HG02588 (cell line): Measurements from ENCODE around the gene ARID1B.

ENCODE experiments used
- ATAC-seq: cut with Tn5 transposase; IDR thresholded peaks from one replicate; pipeline ENCODE4 v1.9.1; 2021; ENCODE audit warnings: mild to moderate bottlenecking, moderate library complexity; ENCODE audit not compliant: unreplicated experiment

Gene ARID1B

DNA sequence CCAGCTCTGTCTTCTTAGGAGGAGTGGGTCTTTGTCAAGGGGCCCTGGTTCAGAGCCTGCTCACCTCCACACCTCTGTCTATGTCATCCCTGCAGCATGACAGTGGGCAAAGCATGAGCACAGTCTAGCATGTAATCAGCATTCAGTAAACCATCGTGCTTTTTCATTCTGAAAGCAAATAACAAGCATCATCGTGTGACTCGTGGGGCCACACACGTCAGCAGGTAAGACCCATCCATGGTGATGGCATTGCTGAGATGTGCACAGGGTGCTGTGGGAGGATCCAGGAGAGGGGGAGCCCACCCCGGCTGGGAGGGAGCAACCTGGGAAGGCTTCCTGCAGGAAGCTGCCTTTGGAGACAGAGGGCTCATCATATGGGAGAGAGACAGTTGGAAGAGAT is 439.4 kb downstream of the ARID1B start:
- no peak for ATAC-seq

DNA sequence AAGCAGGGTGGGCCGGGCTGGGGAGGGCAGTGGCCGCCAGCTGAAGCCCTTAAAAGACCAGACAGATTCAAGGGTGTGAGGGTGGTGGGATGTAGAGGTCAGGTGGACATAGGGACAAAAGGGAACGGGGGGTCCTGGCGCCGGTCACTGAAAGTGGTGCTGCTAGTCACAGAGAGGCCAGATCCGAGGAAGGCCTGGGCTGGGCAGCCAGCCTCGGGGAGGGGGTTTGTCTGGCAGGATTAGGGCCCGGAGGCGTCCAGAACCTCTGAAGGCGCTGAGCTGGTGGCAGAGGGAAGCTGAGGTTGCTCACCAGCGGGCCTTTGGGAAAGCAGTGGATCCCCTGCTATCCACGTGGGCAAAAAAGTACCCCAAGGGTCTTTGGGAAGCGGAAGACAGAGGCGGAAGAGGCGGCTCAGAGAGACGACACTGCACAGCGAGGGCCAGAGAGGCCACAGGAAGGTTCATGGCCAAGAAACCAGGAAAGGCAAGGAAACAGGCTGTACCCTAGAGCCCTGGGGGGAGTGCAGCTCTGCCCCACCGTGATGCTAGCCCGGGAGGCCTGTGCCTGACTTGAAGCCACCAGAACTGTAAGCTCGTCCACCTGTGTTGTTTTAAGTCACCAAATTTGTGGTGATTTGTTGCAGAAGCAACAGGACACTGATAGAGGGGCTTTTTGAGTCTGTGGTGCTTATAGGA is 440.2 kb downstream of the ARID1B start:
- ATAC-seq, result no peak

DNA sequence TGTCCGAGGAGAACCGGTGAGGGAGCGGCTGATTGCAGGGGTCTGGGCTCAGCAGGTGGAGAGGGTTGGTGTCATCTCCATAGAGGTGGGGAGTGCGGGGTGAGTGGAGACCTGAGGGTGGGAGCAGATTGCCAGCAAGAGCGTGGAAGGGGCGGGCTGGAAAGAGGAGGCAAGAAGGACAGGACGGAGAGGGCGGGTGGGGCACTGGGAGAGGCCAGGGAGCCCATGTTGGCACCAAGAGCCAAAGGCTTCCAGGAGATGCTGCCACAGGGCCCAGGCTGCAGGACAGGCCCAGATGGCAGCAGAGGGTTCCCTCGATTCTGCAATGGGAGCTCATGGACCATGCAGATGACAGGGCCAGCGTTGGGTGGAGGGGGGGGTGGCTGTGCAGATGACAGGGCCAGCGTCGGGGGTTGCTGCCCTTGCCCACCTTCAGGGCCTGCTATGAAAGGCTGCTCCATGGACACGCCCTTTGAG is 440.8 kb downstream of the ARID1B start:
- ATAC-seq, result no peak

DNA sequence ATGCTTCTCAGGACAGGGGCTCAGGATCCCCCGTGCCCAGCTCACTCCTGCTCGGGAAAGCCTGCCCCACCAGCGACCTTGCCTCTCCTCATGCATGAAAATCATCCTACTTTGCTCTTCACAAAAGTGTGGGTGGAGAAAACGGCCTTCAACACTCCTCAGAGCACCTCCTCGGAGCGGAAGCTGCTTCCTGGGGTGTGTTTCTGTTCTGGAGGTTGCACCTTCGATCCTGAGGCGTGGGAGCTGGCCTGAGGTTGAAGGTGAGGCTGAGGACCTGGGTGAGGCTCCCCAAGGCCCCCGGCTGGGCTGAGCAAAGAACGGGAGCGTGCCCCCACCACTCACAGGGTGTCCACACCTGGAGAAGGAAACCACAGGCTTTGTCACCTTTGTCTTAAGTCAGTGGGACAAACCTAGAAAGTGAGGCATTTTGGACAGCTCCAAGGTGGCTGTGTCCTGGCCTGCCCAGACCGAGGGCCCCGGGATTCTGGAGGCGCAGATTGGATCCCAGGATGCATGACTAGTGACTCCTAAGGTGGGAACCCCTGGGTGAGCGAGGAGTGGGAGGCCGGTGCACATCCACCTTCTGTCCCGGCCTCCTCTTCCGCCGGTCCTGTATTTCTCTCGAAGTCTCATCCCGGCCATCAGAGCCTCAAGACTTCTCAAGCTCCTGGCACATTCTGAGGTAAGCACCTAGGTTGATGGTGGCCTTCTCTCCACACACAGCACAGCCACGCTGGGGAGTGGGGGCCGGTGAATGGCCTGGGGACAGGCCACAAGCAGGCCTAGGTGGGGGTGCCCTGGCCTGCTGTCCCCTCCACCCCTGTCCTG is 441.4 kb downstream of the ARID1B start:
- no peak for ATAC-seq

DNA sequence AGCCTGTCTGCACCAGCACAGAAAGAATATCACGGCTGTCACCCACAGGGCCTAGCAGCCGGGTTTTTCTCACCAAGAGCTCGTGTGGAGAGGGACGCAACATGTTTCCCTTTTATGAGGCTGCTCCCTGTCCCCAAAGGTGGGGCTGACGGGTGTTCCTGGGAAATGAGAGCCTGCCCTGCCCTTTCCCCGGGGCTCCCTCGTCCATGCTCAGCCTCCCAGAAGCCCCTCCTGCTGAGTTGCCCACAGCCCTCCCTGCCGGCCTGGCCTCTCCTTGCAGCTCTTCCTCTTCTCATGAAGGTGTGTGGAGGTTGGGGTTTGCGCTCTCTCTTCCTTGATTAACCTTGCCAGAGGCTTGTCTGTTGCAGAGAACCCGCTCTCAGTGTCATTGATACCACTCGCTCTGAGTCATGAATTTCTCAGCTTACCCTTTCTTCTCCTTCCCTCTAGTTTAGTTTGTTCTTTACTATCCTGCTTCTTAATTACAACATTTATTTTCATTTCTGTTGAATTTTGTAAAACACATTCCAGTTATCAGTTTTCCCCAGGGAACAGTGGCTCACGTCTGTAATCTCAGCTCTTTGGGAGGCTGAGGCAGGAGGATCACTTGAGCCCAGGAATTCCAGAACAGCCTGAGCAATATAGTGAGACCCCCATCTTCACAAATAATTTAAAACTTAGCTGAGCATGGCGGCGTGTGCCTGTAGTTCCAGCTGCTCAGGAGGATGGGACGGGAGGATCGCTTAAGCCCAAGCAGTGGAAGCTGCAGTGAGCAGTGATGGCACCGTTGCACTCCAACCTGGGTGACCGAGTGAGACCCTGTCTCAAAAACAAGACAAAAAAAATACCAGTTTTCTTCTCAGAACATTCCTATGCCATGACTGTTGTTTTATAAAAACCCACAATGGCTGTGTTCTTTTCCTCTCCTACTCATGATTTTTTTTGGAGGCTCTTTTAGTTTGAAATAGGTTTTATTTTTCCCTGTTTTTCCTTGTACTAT is 442.3 kb downstream of the ARID1B start:
- ATAC-seq, result no peak

DNA sequence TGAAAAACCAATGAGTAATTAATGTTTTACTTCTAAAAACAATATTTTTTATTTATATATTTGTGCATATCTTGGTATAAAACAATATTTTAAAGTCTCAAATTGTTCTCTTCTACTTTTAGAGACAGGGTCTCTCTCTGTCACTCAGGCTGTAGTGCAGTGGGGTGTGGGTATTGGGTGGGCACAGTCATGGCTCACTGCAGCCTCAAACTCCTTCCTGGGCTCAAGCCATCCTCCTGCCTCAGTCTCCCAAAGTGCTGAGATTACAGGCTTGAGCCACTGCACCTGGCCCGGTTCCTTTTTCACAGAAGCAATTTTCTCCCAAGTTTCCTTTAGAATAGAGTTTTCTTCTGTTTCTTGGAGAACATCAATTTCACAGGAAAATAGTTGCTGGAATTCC is 443.3 kb downstream of the ARID1B start:
- no peak for ATAC-seq

DNA sequence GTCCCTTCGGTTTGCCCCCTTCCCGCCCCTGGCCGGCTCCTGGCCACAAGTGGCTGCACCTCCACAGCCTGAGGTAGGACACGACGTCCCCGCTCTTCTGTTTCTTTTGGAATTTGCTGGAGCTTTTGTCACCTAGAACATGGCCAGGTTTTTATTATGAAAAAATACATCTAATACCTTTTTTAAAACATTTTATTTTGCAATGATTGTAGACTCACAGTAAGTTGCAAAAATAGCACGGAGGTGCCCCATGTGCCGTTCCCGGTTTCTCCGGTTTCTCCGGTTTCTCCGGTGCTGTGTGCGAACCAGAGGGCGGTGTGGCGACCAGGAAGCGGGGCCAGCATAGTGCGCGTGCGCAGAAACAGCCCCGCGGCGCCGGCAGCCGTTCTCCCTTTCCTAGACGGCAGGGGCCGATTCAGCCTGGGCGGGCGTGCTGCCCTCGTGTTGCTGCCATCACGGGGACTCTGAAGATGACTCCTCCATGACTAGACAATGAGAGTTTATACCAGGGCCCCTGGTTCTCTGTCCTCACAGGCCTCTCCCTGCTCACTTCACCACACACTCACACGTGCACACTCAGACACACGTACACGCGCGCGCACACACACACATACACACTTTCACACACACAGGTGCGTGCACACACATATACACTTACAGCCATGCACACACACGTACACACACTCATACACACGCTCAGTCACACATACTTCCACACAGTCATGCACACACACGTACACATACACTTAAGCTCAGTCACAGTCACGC is 444.1 kb downstream of the ARID1B start:
- peak; percentile 64 for ATAC-seq

DNA sequence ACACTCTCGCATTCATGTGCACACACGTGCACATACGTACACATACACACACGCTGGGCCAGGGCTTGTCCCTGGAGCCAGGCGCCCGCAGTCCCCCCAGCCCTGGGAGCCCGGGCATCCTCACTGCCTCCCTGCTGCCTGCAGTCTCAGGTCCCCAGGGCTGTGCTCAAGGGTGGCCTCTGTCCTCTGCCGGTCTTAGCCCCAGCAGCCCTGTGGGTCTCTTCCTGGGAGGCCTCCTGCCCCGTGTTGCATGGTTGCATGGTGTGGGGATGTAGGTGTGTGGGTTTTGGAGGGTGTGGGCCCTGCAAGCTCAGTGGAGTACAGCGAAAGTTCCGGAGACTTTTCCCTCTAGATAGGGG is 444.6 kb downstream of the ARID1B start:
- ATAC-seq, result no peak

DNA sequence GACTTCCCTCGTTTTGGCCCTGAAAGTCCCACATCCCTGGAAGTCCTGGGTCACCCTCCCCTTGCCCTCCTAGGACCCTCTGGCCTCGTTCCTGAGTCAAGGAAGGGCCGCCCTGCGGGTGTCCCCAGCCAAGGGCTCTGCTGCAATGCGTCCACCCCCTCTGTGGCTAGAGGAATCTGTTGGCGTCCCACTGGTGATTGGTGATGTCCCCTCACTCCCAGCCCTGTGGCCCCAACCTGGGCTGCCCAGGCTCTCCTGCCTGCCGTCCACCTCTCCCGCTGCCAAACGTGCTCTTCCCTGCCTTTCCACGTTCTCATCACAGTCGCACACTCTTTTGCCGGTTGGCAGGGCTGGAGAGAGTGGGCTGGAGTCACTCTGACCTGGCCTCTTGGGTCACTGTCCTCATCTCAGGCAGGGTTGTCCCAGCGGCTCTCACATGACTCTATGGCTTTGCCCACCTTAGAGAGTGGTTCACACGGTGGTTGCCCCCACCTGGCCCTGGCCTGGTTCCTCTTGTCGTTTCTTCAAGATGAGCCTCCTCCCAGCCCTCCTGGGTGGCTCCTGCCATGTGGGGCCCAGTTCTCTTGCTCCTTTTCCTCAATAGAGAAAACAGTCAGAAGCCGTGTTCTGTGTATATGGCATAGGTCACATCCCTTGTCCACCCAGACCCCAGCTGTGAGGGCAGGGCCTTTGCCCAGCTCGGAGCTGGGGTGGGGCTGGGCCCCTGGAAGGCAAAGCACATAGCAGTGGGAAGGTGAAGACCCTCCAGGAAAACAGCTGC is 445.2 kb downstream of the ARID1B start:
- ATAC-seq, result no peak

DNA sequence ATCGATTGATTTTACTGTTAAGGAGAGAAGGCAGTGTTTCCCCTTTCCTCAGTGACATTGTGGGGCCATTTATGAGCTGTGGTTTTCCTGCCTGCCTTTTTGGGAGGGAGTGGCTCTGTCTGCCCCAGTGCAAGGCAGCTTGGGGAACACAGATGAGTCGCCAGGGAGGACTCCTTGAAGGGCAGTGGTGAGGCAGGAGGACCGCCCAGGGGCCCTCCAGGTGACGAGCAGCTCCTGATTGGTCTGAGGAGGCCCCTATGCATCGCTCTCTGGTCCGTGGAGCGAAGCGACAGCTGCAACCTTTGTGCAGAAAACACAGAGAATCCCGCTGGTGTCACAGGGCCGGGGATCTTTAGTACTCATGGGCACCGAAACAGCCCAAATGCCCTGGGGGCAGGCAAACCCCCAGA is 445.8 kb downstream of the ARID1B start:
- no peak for ATAC-seq

DNA sequence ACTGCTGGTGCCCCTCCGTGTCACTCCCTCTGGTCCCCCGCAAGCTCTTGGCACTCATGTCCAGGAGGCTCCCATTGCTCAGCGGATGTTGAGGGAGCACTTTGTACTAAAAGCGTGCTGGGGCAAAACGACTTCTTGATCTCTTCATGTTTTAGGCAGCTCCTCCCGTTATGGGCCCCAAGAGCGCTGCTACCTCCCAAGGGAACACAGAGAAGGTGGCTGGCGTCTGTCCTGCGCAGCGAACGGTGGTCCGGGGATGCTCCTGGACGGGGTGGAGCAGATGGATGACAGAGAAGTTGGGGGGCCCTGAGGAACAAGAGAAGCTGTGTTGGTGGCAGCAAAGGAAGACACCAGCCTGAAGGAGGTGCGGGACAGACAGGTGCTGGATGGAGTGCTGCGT is 446.3 kb downstream of the ARID1B start:
- ATAC-seq, result no peak

DNA sequence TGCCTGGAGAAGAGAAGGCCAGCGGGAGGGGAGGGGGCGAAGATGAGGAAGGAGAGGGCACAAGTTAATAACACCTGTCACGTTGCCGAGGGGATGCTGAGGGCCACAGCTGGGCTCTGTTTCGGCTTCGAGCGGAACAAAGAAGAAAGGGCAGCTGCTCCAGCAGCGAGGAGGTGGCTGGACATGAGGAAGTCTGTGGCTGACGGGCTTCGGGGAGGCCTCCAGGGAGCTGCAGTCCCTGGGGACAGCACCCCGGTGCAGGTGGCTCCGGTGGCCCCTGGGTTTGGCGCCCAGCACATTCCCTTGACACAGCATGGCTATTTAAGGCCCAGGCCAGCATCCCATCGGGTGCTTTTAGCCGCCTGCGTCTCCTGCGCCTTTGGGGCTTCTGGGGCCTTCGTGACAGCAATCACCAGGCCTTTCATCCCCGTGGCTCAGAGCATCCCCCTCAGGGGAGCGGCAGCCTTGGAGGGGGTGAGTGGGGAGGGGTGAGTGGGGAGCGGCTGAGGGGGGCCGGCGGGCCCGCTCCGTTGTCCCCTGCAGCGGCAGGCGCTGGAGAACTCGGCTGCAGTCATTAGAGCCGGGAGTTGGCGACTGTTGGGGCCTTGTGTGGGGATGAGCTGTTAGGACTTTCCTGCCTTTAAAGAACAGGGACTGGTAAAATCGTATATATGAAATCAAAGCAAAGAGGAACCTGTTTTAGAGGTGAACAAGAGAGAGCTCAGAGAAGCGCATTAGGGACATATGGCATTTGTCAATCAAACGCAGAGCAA is 447.2 kb downstream of the ARID1B start:
- no peak for ATAC-seq

DNA sequence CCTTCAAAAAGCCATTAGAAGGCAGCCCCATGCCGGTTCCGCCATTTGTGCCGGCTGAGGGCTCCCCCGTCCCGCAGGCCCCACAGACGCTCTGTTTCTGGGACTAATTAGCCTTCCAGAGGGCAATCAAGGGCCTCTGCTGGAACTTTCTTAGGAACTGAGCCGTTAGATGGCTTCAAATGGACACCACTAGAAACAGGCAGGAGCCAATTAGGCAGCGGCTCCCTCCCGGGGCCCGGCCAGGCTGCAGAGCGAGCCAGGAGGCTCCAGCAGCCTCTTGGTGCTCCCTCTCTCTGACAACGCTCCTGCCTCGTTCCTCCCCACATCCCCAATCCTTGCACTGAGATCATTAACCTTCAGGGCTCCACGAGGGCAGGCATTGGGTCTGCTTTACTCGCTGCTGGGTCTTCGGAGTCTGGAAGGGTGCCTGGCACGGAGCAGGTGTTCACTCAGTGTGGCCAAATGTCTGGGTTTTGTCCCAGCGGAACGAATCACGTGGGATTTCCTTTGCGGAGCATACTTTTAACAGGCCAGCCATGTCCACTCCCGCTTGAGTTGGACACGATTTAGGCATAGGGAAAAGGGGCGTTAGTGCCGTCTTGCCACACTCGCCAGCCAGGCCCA is 447.9 kb downstream of the ARID1B start:
- no peak for ATAC-seq

DNA sequence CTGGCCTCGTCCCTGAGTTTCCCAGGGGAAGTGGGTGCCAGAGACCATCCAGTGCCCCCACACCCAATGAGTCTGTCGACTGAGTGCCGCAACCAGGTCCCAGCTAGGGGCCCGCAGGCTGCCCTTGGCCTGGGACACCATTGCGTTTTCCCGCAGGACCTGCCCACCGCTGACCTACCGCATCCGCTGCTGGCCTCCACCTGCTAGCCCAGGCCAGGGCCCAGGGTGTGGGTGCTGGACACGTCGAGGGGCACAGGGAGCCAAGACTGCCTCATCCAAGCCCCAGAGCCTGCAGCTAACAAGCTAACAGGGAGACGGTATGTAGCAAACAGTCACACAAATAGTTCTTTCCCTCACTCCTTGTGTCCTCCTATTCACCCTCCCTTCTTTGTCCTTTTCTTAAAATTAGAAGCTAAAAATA is 448.4 kb downstream of the ARID1B start:
- ATAC-seq, result no peak

DNA sequence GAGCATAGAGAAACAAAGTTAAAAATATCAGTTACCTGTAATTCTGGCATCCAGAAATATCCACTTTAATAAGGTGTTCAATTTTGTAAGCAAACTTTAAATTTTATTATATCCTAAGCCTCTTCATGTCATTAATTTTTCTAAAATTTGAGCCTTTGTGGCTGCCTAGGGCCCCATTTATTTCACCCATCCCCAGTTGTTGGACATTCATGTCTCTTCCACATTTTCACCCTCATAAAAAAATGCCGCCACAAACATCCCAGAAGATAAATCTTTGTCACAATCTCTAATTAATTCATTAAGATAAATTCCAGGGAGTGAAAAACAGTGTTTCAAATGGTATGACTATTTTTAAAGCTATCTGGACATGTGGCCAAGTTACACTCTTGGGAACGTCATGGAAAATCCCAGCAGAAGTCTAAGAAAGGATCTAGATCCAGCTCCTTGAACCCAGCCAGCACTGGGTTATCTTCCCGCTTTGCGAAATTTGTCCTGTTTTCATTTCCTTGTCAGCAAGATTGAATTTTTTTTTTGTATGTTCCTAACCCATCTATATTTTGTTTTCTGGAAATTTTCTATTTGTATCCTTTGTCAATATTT is 448.9 kb downstream of the ARID1B start:
- ATAC-seq, result no peak

DNA sequence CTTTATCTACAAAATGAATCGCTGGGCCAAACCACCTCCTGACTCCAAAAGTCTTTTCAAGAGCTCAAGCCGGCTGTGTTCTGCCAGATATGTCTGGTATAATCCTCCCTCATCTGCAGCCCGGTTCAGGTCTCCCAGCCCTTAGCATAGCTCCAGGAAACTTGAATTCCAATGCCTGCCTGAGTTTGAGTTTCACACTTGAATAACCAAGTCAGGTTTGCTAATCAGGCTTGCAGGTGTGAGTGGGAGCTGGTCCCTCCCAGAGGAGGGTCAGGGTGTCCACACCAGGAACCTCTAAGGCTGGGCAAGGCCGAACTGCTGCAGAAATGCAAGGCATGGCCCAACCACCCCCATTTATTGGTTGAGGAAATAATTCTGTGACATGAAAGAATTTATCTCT is 449.6 kb downstream of the ARID1B start:
- no peak for ATAC-seq

DNA sequence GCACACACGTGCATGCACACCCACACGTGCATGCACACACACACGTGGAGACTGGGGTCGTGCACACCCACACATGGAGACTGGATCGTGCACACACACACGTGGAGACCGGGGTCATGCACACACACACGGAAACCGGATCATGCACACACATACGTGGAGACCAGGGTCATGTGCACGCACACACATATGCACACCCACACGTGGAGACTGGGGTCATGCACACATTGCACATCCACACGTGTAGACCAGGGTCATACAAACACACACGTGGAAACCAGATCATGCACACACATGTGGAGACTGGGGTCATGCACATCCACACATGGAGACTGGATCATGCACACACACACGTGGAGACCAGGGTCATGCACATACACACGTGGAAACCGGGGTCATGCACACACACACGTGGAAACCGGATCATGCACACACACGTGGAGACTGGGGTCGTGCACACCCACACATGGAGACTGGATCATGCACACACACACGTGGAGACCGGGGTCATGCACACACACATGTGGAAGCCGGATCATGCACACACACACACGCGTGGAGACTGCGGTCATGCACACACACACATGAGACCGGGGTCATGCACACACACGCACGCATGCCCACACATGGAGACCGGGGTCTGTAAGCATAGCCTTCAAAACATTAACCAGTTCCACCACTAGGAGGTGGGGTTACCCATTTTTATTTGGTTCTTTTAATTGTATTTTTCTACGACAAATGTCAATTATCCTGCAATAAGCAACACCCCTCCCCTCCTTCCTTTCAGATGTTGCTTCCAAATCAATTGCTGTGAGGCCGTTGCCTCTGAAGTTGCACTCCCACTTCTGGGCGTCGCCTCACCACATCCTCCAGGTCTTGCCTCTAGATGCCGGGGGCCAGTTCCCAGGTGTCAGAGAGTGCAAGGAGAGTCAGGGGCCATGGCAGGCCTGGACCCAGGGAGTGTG is 450.3 kb downstream of the ARID1B start:
- ATAC-seq, result no peak
